GM19099 (cell line): ENCODE results near the gene MSGN1.

Experiments used
- POLR2A ChIP-seq: IDR thresholded peaks from 3 replicates; pipeline ENCODE4 v1.6.1; 2011; ENCODE audit warnings: low read depth; ENCODE audit not compliant: insufficient read length; ENCODE audit errors: extremely low read depth

MSGN1 gene, protein sequence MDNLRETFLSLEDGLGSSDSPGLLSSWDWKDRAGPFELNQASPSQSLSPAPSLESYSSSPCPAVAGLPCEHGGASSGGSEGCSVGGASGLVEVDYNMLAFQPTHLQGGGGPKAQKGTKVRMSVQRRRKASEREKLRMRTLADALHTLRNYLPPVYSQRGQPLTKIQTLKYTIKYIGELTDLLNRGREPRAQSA

DNA sequence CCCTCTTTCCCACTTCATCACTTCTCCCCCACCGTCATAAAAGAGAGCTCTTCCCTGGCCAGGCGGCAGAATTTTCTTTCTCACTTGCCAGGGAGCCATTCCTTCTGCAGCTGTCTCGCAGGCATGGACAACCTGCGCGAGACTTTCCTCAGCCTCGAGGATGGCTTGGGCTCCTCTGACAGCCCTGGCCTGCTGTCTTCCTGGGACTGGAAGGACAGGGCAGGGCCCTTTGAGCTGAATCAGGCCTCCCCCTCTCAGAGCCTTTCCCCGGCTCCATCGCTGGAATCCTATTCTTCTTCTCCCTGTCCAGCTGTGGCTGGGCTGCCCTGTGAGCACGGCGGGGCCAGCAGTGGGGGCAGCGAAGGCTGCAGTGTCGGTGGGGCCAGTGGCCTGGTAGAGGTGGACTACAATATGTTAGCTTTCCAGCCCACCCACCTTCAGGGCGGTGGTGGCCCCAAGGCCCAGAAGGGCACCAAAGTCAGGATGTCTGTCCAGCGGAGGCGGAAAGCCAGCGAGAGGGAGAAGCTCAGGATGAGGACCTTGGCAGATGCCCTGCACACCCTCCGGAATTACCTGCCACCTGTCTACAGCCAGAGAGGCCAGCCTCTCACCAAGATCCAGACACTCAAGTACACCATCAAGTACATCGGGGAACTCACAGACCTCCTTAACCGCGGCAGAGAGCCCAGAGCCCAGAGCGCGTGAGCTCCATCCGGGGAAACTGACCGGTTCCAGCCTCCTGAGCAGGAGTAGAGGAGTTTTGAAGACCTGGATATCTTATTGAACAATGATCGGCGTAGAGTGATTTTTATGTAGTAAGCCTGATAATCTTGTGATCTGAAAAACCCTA lies at the start of gene MSGN1:
Gene MSGN1, plus strand, starts transcription at position 65 of the 850 bp plus-strand sequence. Its CDS starts 59 bp downstream, at position 124.
- TF ChIP-seq POLR2A = no peak

DNA sequence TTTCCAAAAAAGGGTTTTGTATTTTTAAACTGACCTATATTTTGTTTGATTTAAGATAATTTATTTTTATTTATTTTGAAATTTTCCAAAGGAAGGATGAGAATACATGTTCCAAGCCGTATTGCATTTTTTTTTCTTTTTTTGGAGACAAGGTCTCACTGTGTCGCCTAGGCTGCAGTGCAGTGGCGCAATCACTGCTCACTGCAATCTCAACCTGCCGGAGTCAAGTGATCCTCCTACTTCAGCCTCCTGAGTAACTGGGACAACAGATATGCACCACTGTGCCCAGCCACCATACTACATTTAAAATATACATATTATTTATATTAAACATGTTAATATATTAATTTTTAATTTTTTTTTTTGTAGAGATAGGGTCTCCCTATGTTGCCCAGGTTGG lies 47.4 kb upstream of the MSGN1 start:
- TF ChIP-seq POLR2A = no peak

- no peak for TF ChIP-seq POLR2A
Measured at GRCh38 chr2:17771956-17772355, 44.3 kb upstream of the MSGN1 start.

- no peak for TF ChIP-seq POLR2A
Measured at GRCh38 chr2:17772532-17772931, 43.7 kb upstream of the MSGN1 start.

DNA sequence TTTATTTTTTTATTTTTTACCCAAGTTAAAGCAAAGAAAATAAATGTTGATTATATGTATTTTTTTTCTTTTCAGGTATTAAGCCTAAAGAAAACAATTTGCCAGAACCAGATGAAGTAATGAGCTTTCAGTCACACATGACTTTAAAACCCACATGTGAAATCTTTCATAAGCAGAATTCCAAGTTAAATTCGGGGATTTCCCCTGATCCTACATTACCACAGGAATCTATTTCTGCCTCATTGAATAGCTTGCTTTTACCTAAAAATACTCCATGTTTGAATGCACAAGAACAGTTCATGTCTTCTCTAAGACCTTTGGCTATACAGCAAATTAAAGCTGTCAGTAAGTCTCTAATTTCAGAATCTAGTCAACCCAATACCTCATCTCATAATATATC lies 35.7 kb upstream of the MSGN1 start:
- no peak for TF ChIP-seq POLR2A

DNA sequence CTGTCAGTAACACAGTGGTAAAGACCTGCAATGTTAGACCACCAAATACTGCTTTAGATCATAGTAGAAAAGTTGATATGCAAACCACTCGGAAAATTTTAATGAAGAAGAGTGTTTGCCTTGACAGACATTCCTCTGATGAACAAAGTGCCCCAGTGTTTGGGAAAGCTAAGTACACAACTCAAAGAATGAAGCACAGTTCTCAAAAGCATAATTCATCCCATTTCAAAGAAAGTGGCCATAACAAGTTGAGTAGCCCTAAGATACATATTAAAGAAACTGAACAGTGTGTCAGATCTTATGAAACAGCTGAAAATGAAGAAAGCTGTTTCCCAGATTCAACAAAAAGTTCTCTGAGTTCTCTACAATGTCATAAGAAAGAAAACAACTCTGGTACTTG lies 34.8 kb upstream of the MSGN1 start:
- no peak for TF ChIP-seq POLR2A

- no peak for TF ChIP-seq POLR2A
Measured at GRCh38 chr2:17786727-17787126, 29.5 kb upstream of the MSGN1 start.

DNA sequence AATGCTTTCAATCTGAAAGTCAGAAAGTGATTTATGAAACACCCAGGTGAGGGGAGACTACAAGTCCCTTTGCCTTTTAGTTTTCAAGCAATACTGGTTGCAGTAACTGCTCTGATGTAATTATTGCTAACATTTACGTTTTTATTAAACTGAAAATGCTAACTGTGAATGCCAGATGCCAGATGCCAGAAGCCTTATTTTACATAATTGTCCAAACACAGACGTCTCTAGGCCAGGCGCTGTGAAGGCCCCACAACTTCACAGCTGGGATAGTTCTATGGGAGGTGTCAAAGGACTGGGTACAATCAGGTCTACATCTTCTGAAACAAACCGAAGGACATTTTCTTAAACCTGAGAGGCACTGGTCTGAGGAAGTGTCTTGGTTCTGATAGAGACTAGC lies 27.5 kb upstream of the MSGN1 start:
- TF ChIP-seq POLR2A = no peak

GRCh38 chr2:17790536-17790935 lies 25.7 kb upstream of the MSGN1 start:
- no peak for TF ChIP-seq POLR2A

DNA sequence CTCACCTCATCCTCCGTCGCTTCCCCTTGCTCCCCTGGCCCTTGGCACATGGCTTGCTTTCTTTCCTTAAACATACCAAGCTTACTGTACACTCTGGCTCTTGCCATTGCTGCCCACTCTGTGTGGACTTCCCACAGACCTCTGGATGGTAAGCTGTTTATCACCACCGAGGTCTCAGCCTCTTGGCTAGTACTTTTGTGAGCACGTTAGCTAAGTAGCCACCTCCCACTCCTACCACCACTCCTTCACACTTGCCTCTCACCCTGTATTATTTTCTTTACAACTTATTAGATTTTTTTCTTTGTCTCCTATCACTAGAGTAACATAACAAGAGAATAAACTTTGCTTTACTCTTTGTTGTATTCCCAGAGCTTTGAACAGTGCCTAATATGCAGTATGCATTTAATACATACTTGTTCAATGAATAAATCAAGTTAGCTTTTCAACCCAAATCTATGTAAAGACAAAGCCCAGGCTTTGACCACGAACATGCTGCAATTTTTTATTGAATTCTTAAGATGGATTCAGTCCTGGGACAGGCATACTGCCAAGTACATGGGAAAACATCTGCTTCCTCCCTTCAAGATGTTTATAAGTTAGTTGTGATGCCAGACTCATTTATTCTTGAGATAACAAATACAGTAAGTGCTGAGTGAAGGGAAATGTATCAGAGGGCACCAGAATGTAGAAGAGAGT lies 25.0 kb upstream of the MSGN1 start:
- no peak for TF ChIP-seq POLR2A

- TF ChIP-seq POLR2A = no peak
Measured at GRCh38 chr2:17791817-17792130, 24.5 kb upstream of the MSGN1 start.

DNA sequence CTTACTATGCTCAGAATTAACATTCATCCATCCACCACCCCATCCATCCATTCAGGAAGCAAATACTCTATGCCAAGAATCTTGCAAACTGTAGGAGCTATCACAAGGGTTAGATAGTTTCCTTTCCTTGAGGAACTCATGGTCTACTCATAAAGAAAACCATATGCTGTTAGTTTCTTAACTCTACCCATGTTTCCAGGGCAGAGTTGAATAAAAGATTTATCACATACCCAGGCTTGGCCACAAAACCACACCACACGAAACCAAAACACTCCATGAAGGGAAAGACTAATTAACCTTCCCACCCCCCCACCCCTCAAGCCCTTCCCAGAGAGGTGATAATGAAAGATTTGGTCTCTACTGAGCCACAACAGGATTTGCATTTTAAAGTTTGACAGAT lies 23.7 kb upstream of the MSGN1 start:
- TF ChIP-seq POLR2A = no peak

- no peak for TF ChIP-seq POLR2A
Measured at GRCh38 chr2:17793296-17793695, 23.0 kb upstream of the MSGN1 start.

DNA sequence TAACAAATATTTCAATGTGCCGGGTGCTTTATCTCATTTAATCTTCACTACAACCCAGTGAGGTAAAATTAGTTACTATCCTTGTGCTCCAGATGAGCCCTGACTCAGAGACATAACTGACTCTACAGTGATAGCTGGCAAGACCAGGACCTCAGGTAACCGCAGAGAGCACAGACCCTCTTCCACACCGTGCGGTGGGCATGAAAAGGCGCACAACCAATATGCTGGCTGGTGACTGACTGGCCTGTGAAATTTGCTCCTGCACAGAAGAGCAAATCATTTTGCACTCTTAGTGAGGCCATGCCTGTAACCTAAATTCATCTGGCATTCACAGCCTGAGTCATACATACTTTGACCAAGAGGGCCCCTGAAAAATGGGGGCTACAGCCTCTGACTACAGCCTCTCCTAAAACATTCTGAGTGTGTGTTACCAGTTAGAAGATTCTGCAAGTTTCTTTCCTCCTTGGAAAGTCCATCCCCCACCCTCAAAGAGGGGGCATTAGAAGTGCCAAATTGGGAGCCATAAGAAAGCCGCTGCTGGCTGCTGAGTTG lies 22.4 kb upstream of the MSGN1 start:
- no peak for TF ChIP-seq POLR2A

- TF ChIP-seq POLR2A = no peak
Measured at GRCh38 chr2:17795309-17795708, 21.0 kb upstream of the MSGN1 start.

DNA sequence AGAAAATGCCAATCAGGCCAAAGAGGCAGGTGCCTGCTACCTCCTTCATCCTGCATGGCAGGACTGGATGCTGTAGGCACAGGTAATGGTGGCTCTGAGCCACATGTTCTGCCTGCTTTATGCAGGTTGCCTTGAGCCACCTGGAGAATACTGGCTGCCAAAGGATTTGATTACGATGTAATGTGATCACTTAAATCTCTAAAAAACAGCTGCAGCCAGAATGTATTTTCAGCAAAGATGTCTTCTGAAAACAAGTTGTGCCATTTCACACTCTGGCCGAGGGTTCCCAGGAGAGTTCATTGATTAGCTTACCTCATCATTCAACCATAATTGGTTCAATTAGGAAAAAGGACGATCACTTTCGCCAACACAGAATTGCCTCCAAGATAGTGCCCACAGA lies 17.9 kb upstream of the MSGN1 start:
- no peak for TF ChIP-seq POLR2A
